GM19043 (cell line): ENCODE results near the gene PDCD7.
"Not testable (repeated sequence)": the region's sequence is repeated elsewhere in the genome, so short reads cannot be mapped to it uniquely, and the experiment has no call there.

Source experiments
- ATAC-seq: cut with Tn5 transposase; IDR thresholded peaks from one replicate; pipeline ENCODE4 v1.9.1; 2021; ENCODE audit warnings: low read depth; ENCODE audit not compliant: unreplicated experiment

Gene PDCD7

DNA sequence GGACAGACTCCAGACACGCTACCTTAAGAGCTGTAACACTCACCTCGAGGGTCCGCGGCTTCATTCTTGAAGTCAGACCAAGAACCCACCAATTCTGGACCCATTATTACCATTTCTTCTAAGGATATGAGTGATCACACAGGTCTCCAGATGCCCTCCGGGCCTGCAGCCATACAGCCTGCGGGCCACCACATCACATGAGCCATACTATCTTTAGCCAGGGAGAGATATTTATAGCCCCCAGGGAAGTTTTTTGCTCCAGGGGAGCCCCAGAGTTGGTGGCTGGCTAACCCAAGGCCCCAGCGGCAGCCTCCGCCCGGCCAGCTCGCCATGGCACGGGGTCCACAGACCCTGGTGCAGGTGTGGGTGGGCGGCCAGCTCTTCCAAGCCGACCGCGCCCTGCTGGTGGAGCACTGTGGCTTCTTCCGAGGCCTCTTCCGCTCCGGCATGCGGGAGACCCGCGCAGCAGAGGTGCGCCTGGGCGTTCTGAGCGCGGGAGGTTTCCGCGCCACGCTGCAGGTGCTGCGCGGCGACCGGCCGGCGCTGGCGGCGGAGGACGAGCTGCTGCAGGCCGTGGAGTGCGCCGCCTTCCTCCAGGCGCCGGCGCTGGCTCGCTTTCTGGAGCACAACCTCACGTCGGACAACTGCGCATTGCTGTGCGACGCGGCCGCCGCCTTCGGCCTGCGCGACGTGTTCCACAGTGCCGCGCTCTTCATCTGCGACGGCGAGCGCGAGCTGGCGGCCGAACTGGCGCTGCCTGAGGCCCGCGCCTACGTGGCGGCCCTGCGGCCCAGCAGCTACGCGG lies 56.9 kb downstream of the PDCD7 start, which contains the start of gene KBTBD13:
KBTBD13 (plus strand) TSS at position 261 of the 805 bp plus-strand sequence; CDS start at position 331, 70 bp downstream.
- ATAC-seq, result no peak

DNA sequence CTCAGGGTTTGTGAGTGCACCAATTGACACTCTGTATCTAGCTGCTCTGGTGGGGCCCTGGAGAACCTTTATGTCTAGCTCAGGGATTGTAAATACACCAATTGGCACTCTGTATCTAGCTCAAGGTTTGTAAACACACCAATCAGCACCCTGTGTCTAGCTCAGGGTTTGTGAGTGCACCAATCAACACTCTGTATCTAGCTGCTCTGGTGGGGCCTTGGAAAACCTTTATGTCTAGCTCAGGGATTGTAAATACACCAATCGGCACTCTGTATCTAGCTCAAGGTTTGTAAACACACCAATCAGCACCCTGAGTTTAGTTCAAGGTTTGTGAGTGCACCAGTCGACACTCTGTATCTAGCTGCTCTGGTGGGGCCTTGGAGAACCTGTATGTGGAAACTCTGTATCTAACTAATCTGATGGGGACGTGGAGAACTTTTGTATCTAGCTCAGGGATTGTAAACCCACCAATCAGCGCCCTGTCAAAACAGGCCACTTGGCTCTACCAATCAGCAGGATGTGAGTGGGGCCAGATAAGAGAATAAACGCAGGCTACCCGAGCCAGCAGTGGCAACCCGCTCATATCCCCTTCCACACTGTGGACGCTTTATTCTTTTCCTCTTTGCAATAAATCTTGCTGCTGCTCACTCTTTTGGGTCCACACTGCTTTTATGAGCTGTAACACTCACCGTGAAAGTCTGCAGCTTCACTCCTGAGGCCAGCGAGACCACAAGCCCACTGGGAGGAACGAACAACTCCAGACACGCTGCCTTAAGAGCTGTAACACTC lies 57.8 kb downstream of the PDCD7 start:
- ATAC-seq, result not testable (repeated sequence)

DNA sequence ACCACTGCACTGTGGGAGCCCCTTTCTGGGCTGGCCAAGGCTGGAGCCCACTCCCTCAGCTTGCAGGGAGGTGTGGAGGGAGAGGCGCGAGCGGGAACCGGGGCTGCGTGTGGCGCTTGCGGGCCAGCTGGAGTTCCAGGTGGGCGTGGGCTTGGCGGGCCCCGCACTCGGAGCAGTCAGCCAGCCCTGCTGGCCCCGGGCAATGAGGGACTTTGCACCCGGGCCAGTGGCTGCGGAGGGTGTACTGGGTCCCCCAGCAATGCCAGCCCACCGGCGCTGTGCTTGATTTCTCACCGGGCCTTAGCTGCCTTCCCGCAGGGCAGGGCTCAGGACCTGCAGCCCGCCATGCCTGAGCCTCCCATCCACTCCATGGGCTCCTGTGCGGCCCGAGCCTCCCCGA lies 58.7 kb downstream of the PDCD7 start:
- not testable (repeated sequence) for ATAC-seq

DNA sequence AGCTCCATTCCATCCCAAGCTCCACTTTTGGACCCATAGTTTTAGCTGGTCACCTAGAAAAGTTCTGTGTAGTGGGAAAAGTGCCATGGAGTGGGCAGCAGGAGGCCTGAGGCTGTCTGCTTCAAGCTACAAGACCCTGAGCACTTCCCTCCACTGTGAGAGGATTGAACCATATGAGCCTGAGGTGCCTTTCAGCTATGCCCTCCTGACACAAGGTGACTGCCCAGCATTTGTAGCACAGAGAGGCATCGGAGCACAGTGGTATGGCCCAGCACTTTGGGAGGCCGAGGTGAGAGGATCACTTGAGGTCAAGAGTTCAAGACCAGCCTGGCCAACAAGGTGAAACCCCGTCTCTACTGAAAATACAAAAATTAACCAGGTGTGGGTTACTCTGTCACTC lies 61.0 kb downstream of the PDCD7 start:
- no peak for ATAC-seq

DNA sequence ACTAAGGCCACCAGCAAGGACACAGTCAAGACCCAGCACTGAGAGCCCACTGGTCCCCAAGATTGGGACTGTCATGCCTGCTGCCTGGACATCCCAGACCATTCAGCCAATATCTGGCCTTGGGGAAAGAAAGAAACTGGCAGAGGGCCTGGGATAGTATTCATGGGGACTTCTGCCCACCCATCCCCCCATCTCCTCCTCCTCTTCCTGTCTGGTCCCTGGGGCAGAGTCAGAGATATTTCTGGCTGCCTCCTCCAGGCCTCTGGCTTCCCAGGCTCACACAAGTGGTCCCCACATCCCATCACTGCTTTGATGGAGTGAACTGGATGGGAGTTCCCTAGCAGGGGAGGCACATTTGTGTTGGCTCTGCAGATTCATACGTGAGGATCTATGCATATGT lies 61.6 kb downstream of the PDCD7 start:
- no peak for ATAC-seq

DNA sequence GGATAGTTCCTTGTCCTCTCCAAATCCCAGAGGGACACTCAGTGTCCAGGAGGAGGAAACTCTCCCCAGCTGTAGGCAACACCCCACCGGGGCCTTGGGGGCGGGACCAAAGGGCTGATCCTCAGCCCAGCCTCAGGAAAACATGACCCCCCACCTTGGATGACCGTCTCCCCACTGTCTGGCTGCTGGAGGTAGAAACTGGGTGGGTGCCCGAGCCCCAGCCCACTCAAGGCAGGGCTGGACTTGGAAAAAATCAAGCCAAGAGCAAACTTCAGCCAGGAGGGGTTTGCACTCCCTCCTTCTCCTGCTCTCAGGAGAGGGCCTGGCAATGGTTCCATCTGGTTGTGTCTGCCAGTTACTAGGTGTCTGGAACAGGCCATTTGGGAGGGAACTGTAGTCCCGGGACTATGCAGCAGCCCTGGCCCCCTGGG lies 62.2 kb downstream of the PDCD7 start:
- ATAC-seq, result no peak

DNA sequence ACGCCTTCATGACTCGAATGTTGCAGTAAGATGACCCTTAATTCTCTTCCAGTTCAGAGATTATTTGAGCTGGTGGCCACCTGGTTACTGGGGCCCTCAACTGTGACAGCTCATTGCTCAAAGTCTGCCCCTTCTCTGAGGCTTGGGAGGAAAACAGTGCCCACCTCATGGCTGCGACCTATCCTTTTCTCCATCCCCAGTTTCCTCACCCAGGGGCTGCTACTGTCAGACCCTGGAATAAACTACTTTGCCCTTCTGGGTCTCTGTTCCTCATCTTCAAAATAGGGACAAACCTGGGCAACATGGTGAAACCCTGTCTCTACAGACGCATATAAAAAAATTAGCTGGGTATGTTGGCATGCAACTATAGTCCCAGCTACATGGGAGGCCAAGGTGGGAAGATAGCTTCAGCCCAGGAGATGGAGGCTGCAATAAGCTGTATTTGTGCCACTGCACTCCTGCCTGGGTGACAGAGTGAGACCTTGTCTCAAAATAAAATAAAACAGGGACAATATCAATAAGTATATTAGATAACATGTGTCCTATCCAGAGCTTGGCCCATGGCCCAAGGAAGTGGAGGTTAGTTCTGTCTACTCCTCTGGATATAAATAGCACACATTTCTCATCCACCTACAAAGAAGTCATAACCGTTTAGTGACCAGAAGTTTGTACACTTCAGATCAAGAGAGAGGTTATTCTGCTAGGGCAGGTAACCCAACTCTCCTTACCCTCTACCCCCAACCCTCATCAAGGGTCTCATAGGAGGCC lies 63.6 kb downstream of the PDCD7 start:
- no peak for ATAC-seq

DNA sequence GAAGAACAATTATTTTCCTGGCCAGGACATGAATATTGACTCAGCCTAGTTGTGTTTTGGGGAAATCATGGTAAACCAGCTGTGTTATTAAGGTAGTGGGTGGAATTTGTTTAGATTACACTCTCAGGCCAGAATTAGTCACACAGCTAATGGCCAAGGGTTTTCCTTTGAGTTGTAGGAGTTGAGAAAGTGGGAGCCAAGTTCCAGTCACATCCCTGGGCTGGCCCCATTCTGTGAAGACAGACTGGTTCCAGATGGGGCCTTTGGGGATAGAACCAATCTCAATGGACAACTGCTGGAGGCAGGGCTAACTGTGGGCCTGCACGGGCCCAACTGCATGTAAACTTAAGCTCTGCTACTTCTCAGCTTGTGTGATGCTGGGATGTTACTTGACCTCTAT lies 64.4 kb downstream of the PDCD7 start:
- ATAC-seq, result no peak

DNA sequence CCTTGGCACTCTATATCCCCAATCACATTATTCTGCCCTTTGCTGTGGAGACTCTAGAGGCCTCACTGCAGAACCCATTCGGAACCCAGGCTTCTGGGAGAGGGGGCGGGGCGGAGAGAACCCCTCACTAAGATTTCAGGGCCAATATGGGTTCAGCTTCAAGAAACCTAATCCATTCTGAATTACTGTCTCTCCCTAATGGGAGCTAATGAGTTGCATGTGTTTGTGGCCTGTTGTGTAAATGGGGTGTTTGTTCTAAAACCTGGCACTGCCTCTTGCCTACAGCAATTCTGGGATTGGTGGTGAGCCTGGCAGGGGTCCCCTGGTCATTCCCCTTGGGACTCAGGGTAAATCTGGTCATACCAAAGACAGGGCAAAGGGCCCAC lies 65.2 kb downstream of the PDCD7 start:
- ATAC-seq, result no peak

DNA sequence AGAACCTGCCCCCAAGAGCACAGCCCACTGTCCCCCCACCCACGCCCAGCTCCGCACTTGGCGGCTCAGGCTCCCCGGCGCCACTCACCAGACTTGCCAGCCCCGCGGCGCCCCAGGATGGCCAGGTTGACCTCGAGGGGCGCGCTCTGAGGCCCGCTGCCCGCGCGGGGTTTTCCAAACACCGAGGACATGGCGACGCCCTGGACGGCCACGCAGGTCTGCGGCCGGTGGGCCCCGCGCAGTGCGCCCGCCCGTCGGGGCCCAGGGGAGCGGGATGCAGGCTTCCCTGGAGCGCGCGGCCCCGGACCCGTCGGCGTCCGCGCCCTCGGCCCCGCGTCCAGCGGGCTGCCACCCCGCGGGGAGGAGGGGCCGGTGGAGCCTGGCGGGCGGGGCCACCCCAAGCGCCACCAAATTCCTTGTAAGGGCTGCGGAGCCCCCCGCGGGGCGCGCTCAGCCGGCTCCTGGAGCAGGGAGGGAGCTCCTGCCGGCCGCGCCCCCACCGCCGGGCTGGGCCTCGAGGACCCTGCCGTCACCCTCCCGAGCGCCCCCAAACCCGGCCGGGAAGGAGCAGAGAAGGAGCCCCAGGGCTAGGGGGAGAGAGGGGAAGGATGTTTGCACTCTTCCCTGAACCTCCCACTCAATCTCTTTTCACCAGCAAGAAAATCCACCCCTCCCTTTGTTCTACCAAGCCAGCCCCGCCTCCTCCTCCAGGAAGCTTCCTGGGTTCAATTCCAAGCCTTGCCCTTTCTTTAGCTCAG lies 65.8 kb downstream of the PDCD7 start, which contains the start of gene RASL12:
RASL12 (minus strand) TSS at position 347 of the 758 bp plus-strand sequence; CDS start at position 191, 156 bp downstream.
- ATAC-seq, result no peak
